RKO (cell line): ENCODE data around the gene REEP3.

Source experiments
- DNase-seq: peaks from one replicate; pipeline ENCODE4 v3.0.0-alpha.2; 2016; ENCODE audit warnings: low spot score

REEP3 gene

DNA sequence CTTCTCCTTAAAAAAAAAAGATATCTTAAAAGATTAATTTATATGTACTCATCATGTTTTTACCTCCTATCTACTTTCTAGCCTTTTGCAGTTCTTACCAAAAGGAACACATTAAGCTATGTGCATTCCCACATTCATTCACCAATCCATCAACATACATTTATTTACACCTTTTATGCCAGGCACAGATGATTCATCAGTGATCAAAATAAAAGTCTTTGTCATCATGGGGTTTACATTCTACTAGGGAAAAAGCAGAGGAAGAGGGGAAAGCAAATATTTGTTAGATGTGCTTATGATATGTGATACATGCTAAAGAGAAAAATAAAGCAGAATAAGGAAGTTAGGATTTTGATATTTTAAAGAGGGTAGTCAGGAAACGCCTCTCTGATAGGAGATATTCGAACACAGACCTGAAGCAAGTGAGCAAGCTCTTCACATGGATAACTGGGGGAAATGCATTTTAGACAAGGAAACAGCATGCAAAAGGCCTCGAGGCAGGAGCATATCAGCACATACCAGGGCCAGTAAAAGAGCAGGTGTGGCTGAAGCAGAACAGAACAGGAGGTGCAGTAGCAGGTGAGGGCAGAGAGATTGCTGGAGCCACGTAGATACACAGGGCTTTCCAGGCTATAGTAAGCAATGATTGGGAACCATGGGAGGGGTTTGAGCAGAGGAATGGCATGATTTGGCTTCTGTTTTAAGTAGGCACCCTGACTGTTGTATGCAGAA lies 67.4 kb downstream of the REEP3 start:
- no peak for DNase-seq

DNA sequence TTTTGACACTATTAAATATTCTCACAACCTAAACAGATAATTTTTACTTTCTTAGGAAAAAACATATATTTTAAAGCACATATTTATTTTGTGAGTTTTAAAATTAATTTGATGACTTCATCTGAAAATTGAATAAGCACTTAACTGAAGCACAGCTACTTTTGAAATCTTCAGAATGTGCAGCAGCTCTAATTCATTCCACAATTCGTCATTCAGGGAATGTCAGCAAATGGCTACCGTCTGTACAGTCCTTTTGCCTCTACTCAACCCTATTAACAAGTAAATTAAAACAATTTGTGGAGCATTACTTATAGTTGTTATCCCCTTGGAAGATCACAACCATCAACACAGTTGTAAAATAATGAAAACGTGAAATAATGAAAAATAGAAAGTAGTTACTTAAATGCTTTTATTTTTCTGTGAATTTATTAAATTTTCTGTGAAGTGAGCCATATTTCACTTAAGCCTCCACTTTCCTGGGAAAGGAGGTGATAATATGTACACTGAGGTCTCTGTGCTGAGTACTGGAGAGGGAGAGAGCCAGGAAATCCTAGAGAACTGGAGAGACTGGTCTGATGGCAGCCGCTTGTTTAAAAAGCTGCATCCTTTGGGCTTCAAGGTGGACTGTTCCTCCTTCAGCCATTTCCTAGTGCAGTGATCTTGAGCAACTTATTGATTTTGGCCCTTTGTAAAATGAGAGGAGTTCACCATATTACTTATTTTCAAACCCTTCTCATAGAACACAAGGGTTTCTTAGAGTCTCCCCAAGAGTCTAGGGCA lies 70.6 kb downstream of the REEP3 start:
- no peak for DNase-seq

DNA sequence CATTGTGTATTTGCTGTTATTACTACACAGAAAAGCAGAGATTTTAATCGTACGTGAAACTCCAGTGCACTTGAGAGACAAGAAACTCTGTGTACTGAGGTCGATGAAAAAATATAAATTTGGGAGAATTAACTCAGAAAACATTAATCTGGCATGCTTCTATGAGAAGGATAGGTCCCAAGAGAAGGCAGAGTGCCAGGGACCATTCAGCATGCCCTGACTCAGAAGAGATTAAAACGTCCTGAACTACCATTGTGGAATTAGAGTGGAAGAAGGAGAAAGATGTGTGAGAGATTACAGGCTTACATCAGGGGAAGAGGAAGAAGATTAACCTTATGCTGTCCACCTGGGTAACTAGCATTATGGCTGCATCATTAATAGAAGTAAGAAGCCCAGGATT lies 72.4 kb downstream of the REEP3 start:
- DNase-seq = no peak

DNA sequence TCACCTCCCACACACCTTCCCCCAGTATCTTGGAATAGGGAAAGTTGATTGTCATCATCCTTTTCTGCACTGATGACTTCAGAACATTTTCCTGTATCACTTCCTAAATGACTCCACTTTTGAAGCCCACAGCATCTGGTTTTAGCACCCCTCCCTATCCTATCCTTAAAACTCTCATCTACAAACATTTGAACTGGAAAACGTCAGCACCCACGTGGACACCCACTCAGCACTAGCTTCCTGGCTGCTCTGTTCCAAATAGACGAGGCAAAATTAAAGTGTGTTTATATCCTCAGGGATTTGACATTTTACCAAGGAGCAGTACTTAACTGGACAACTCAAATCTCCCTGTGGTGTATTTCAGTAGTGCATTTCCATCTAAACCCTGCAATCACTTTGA lies 73.9 kb downstream of the REEP3 start:
- no peak for DNase-seq

DNA sequence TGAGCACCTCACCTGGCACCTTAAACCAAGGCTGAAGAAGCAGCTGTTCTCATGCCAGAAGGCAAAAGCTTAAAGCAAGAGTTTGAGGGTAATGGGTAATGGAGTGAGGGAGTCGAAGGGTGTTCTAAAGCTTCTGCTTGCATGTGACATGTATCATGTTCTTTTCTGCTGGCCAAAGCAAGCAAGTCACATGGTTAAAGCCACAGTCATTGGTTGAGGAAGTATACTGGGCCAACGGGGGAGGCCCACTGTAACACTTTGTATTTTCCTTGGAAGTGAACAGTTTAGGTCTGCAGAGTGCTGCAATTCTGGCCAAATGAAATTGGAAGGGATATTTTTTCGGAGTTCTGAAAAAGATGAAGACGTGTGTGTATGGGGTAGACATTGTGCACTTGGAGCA lies 75.7 kb downstream of the REEP3 start:
- DNase-seq = no peak

DNA sequence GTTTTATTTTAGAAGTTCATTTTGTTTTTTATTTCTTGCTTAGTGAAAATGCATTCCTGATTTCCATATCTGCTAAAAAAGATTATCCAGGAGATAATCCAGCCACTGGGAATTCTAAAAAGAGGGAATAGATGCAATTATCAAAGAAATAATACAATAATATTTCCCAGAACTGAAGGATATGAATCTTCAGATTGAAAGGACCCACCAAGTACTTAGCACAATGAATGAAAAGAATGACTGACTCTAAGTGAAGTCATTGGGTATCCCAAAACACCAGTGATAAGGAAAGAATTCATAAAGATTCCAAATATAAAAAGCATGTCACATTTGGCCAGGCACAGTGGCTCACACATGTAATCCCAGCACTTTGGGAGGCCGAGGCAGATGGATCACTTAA lies 79.3 kb downstream of the REEP3 start:
- no peak for DNase-seq

DNA sequence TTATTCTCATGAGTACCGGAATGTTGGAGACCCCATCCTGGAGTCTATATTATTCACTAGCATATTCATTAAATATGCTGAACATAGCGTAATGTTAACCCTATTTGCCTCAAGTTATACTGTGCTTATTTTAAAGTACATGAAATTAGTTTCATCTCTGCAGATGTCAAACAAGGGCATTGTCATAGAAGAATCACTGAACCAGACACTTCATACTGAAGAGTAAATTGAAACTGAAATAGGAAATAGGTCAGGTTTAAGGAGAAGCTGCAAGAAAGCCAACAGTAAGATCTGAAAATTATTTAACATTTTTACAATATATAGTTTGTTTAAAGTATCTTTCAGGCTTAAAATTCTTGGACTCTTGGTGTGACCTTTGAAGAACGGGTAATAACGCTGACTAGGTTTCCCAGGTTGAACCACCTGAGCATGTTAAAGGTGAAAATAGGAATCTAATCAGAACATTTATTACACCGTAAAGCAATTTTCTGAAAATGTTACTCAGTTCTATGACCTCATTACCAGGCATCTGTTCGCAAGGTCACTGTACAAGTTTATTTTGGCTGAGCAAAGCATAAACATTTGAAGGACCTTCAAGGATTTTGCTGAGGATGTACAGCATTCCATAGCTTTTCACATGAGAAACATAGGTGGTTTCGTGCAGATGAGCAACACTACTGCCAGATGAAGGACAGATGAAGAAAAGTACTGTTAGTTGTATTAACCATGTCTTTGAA lies 82.7 kb downstream of the REEP3 start:
- DNase-seq = no peak

DNA sequence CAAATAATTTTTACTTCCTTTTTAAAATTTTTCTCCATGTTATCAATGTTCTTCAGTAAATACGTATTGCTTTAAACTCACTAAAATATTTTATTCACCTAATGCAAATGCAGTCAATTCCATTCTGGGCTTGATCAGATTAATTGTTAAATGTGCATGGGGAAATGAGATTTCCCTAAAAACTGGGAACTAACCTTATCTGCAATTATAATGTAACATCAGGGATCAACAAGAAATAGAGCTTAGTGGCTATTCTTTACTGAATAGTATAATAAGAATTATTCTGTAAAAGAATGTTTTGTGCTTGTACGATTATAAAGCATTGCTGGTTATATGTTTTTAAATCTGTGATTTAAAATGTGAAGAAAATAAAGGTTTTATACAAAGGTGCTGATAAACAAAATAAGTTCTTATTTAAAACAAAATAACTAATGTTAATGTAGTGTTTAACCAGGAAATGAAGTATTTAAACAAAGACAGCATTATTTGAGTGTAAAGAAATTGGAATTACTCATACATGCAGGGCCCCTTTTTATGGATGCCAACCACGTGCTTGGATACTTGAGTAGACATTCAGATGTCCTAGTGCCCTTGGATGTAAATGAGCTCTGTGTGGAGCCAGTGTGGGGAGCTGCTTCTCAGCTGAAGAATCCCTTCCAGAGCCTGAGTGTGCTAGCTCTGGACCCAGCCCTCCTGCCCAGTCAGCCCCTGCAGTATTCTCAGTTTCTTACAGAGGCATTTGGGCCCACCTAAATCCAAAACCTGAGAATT lies 84.2 kb downstream of the REEP3 start:
- DNase-seq = peak; percentile 19

DNA sequence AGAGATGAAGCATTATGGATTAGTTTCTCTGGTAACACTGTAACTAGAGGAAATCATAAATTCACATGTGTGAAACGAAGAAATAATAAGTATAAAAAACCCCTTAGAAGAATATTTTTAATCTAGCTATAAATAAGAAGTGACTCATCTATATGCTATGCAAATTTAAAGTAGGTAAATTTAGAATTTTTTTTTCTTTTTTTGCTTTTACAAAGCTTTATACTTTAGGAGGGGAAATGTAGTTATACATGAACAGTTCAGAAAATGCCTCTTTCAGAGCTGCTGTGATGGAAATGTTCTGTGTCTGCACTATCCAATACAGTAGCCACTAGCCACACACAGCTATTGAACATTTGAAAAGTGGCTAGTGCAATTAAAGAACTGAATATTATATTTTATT lies 87.3 kb downstream of the REEP3 start:
- DNase-seq = no peak

DNA sequence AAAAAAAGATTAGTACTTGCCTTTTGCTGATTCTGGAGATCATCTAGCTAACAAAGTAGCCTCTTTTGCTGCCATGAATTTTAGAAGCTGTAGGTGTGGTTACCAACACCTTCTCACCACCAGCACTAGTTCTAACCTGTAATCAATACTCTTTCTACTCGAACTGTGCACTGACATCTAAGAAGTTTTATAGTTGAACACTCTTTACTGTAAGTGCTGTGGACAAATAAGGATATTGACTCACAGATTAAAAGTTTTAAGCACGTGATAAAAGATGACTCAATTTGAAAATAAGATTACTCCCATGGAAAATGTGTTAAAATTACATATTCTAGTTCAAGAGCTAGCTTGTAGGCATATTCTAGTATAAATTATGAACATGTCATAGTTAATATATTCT lies 89.9 kb downstream of the REEP3 start:
- DNase-seq = peak; percentile 43

DNA sequence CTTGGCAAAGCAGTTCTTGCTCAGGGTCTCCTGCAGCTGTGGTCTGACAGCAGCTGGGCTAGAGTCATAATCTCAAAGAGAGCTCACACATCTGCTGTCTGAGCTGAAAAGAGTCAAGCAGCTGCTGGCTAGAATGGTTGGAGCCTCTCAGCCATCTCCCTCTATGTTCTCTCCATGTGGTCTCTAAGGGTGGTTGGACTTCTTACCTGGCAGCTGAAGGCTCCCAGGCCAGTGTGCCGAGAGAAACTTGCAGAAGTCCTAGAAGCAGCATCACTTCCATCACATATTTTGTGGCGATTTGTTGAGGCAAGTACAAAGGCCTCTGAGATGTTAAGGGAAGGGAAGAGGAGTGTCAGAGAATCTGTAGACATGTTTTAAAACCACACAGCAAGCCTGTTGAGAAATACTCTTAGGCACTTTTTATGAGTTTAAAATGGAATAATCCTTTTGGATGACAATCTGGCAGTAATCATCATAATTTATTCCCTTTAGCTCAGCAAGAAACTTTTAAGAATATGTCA lies 93.2 kb downstream of the REEP3 start:
- DNase-seq = no peak

DNA sequence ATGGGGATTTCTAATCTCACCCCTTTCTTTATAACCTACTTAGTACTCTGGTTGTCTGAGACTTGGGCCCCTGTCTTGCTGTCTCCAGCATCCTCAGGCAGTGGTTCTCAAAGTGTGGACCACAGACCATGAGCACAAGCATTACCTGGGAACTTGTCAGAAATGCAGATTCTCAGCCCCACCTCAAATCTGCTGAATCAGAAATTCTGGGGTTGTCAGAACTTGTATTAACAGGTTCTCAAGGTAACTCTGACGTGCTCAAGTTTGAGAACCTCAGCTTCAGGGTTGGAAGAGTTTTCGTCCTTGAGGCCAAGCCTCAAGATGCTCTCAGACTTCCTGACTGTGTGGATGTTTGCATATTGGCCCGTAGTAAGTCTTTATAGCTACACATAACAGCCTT lies 97.4 kb downstream of the REEP3 start:
- DNase-seq = no peak

DNA sequence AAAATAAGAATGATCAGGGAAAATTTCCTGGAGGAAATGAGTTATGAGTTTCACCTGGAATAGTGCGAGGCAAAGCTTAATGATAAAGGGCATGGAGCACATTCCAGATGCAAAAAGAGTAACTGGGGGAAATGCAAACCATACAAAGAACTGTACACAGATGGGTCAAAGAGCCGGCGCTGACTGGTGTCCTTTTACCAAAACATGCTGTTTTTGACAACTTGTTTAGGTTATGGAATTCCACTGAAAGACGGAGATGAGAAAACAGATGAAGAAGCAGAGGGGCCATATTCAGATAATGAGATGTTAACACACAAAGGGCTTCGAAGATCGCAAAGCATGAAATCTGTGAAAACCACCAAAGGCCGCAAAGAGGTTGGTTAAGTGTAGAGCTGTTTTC lies 98.2 kb downstream of the REEP3 start:
- DNase-seq = no peak

DNA sequence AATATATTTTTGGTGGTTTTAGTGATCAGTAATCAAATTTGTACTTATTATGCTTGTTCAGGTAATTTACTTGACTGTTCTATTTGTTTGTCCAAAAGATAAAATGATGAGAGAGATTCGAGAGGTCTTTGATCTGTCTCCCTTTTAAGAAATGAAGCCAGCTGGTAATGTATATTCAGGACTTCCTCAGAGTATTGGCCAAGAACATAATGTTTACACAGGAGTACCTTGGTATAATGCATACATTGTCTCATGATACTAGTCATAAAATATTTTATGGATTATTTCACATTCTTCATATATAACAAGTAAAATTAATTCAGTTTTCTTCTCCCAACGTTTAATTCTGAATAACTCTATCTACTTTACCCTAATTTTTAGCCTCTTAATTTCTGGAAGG lies 100.9 kb downstream of the REEP3 start:
- DNase-seq = no peak

DNA sequence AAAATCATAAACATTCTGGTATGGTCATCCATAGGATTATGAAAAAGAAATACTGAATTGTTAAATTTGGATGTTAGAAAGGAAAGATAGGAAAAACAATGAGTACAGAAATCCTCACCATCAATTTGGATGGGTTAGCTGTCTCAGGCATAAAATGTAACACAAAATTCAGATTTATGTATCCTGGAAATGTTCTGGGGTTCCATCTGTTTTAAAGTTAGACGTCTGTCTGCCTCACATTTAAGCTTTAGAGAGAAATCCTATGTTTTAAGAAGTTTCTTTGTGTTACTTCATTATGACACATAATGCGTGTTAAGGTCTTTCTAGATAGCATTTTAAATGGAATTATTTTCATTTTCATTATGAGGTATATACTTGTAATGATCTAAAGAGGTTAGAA lies 103.5 kb downstream of the REEP3 start:
- no peak for DNase-seq

DNA sequence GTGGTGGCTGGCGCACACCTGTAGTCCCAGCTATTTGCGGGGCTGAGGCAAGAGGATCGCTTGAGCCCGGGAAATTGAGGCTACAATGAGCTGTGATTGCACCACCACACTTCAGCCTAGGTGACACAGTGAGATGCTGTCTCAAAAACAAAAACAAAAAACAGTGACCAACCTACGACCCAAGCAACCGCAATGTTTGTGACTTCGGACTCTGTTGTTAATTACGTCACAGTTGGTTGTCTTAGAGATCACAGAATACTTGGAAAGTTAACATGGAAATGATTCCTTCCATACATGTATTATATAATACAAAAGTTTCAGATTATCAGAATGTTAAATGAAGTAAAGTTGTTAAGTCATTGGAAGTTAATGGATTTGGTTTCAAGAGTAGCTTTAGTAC lies 106.2 kb downstream of the REEP3 start:
- DNase-seq = no peak

DNA sequence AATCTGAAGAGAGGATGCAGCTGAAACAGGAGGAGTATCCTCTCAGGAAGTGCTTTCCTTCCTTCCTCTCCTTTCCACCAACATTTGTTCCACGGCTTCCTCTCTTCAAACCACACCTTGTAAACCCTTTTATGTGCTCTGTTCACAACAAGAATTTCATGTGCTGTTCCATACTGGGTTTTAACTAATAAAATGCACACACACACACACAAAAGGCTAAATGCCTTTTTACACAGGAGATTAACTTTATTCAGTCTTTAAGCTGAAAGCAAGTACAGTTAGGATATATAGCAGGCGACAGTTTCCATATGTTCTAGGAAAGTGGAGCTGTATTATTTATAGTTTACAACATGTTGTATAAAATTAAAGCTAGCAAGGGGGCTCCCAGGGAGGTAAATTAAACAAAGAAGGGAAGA lies 106.7 kb downstream of the REEP3 start:
- no peak for DNase-seq

DNA sequence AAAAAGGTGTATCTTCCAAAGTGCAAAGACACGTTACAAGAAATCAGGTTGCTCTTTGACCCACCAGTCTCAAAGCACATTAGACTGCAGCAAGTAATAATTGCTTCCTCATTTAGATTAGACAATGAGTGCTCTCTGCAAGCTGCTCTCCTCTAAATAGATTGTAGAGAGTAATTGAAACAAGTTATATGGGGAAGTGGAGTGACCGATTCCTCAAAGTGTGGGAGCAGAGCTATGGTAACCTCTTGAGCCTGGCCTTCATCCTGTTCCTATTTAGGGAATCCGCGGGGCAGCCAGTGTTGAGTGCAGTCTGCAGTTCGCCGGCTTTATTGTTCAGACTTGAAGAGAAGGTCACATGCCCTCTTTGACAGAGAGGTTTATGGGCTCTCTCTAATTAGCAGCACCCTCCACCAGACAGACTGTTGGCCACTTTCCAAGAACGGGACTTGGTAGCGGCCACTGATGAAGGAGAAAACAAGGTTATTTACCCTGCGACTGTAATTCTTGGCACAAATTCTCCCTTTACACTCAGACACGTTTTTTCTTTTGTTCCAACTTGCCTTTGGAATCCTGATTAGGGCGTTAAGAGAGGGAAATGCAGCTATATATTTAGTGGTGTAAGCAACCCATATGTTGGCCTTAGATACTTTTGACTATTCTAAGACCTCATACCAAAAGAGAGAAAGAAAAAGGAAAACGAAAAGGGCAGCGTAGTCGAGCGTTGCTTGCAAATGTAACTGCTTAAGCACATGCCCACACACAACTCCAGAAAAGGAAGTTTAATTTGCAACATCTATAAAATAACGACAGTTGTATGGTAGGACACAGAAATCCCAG lies 107.5 kb downstream of the REEP3 start:
- no peak for DNase-seq

DNA sequence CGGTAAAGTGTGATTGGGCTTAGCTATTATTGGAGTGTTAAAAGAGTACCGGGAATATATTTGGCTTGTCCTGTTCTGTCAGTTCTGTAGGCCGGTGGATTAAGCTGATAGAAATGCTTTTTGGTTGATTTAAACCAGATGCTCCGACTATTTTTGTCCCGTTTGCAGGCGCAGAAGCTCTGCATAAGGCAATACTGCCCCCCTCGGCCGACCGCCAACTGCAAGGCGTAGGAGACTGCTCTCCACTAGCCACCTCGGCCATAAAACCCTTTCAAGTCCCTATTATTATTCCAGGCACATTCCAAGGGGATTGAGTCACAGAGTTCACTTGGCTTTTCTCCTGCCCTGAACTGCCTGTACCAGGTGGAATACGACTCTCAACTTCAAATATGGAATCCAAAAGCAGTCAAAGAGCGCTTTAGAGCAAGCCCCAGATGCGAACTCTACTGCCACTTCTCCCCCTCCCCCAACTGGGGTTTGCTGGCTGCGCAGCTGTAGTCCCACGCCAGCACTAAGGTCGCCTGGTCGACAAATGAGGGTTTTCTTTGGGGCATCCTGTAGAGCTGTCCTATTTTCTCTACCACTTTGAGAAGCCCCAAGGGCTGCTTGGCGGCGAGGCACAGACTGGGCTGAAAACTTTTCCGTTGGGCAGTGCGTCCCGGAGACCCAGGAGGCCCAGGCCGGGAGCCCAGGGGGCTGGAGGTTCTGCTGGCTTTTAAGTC lies 108.3 kb downstream of the REEP3 start:
- DNase-seq = peak; percentile 98
